Activated CD4-positive, alpha-beta T cell treated with anti-CD3 and anti-CD28 coated beads, Interleukin-2, amount 10 ng/mL, durations not matched to agents 7 days and 5 days (primary cell): ENCODE measurements around the gene PHF13. TPM values are rescaled to one million over a fixed set of nuclear protein-coding genes. Genes with fewer than 3 reads are reported as not detected.

Experiments used
- CTCF ChIA-PET: fragments of 350-600 bp; sonication (Branson Sonifier 250); formaldehyde crosslinking; loops from one replicate; lab custom pipeline; 2021; ENCODE audit warnings: antibody characterized with exemption; lab: Charles Lee
- POLR2A ChIA-PET: fragments of 350-600 bp; sonication (Branson Sonifier 250); formaldehyde crosslinking; loops from one replicate; lab custom pipeline; 2021; ENCODE audit warnings: antibody characterized with exemption; lab: Charles Lee
- DNase-seq: peaks from one replicate; pipeline ENCODE4 v3.0.0-alpha.2; 2020
- H3K27ac Mint-ChIP-seq: one replicate; pipeline ENCODE4 v1.8.0; 2021; ENCODE audit warnings: mild to moderate bottlenecking, moderate library complexity, mixed read lengths
- H3K27me3 Mint-ChIP-seq: one replicate; pipeline ENCODE4 v1.8.0; 2021; ENCODE audit warnings: mixed read lengths
- H3K36me3 Mint-ChIP-seq: one replicate; pipeline ENCODE4 v1.8.0; 2021; ENCODE audit warnings: low read depth, mixed read lengths
- H3K4me1 Mint-ChIP-seq: one replicate; pipeline ENCODE4 v1.8.0; 2021; ENCODE audit warnings: mixed read lengths
- H3K4me3 Mint-ChIP-seq: one replicate; pipeline ENCODE4 v1.8.0; 2021; ENCODE audit warnings: mild to moderate bottlenecking, moderate library complexity, mixed read lengths
- H3K9me3 Mint-ChIP-seq: one replicate; pipeline ENCODE4 v1.8.0; 2021; ENCODE audit warnings: mixed read lengths
- total RNA-seq, 2 experiments: library from RNA; stranded (reverse); gene quantifications; one replicate each; pipeline ENCODE4 v1.2.3, GENCODE V29; 2021

The PHF13 gene
- 10 to 100 TPM; 12.4 to 12.5 TPM for total RNA-seq

DNA sequence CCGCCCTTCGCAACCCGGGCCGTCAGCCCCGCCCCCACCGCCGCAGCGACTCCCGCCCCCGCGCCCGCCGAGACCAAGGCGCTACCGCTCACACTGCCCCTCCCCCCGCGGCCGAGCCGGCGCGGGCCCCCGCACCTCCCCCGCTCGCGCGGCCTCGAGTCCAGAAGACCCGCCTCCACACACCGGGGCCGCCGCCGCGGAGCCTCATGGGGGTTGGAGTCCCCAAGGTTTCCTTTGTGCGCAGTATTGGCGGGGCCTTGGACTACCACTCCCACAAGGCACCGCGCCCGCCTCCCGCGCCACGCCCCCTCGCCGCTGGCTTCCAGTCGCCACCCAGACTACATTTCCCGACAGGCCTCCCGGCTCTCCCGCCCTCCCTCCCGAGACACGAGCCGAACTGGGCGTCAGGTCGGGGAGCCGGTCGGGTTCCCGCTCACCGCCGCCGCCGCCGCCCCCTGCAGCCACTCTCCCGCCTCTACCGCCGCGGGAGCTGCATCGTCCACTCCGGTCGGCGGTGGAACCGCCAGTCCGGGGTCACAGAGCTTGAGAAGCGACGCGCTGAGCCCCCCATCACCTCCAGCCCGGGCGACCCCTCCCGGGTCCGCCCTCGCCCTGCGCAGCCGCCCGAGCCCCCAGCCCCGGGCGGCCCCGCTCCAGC, at the start of gene PHF13:
Gene PHF13 (plus strand): TSS at position 371 of the 658 bp plus-strand sequence. CDS start 336 bp downstream, outside the sequence.
- H3K4me3 Mint-ChIP-seq = peak within 1 kb of the TSS; percentile 92
- H3K36me3 Mint-ChIP-seq = peaks cover 9% of the 10 kb centered on the region
- peak; percentile 99 for DNase-seq
- peak within 1 kb of the TSS; percentile 90 for H3K27ac Mint-ChIP-seq
- peaks cover 26% of the 10 kb centered on the region for H3K4me1 Mint-ChIP-seq
- ChIA-PET CTCF (interaction anchor here (0.6 to 2.2 kb wide), 2 partner anchors 11 kb away, joined by 3 to 10 read pairs; partner anchors contain the start of genes KLHL21 and THAP3), POLR2A (interaction anchor here (0.6 kb wide), 1 partner anchor 147 kb away, joined by 3 read pairs; no protein-coding TSS in a partner anchor)
- H3K27me3 Mint-ChIP-seq = peaks cover 7% of the 10 kb centered on the region
- no peaks in the 10 kb centered on the region for H3K9me3 Mint-ChIP-seq

DNA sequence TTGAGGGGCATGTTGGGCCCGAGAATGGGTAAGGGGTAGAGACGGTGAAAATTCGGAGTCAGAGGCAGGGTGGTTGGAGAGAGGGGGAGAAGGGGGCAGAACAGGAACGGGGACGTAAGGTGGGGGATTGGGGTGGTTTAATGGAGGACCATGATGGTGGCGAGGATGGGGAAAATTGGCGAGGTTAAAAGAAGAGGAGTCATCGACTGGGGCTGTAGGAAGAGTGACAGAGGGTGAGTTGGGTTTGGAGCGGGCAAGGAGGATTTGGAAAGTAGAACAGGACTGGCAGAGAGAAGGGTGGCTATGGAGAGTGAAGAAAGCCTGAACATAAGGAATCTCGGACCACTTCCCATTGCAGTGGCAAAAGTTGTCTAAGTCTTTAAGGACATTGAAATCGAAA, 44.5 kb upstream of the PHF13 start:
- no peak for DNase-seq
- peaks cover 7% of the 10 kb centered on the region for H3K27me3 Mint-ChIP-seq
- H3K36me3 Mint-ChIP-seq = no peaks in the 10 kb centered on the region
- H3K4me3 Mint-ChIP-seq = no peak overlapping the region
- ChIA-PET CTCF (interaction anchor here (1.1 kb wide), 1 partner anchor 11 kb away, joined by 5 read pairs; the partner anchor contains the start of gene ZBTB48), POLR2A (no interaction called here)
- H3K4me1 Mint-ChIP-seq = peaks cover 4% of the 10 kb centered on the region
- H3K9me3 Mint-ChIP-seq = peaks cover 6% of the 10 kb centered on the region
- no peak overlapping the region for H3K27ac Mint-ChIP-seq

DNA sequence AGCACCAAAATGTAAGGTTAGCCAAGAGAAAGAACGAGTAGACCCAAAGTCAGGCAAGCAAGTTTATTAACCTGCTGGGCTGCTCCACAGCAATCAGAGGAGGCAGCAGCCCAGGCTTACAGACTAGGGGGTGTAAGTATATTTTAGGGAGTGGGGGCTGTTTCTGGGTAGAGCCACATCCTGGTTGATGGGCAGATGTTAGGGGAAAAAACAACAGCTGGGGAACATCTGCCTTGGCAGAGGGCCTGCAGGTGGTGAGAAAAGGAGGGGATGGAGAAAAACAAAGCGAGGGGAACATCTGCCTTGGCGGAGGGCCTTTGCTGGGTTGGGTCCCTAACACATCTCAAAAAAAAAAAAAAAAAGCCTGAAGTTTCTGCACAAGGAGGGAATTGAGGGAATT, 43.4 kb upstream of the PHF13 start:
- Mint-ChIP-seq H3K9me3 (peaks cover 6% of the 10 kb centered on the region), H3K27ac (no peak overlapping the region), H3K4me3 (no peak overlapping the region), H3K4me1 (peaks cover 4% of the 10 kb centered on the region), H3K27me3 (peaks cover 7% of the 10 kb centered on the region), H3K36me3 (no peaks in the 10 kb centered on the region)
- no peak for DNase-seq
- ChIA-PET POLR2A (no interaction called here), CTCF (interaction anchor here (1.0 to 1.5 kb wide), 3 partner anchors 10 to 16 kb away, joined by 4 to 5 read pairs (median 5); partner anchors contain the start of genes NOL9 and ZBTB48)

DNA sequence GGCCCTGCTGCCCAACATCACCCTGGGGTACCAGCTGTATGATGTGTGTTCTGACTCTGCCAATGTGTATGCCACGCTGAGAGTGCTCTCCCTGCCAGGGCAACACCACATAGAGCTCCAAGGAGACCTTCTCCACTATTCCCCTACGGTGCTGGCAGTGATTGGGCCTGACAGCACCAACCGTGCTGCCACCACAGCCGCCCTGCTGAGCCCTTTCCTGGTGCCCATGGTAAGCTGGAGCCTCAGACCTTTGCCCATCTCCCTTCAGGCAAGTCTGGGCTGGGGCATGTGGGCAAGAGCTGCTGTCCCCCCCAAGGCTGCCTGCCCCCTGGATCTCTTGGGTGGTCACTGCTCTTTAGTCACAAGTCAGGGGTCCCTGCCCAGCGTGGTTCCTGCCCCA, 42.5 kb upstream of the PHF13 start:
- H3K9me3 Mint-ChIP-seq = peaks cover 6% of the 10 kb centered on the region
- H3K36me3 Mint-ChIP-seq = no peaks in the 10 kb centered on the region
- H3K4me3 Mint-ChIP-seq = no peak overlapping the region
- H3K27ac Mint-ChIP-seq = no peak overlapping the region
- no peak for DNase-seq
- peaks cover 4% of the 10 kb centered on the region for H3K4me1 Mint-ChIP-seq
- ChIA-PET CTCF (interaction anchor here (0.6 to 1.5 kb wide), 4 partner anchors 9 to 16 kb away, joined by 3 to 5 read pairs (median 4); partner anchors contain the start of genes NOL9 and ZBTB48), POLR2A (no interaction called here)
- H3K27me3 Mint-ChIP-seq = peaks cover 7% of the 10 kb centered on the region

DNA sequence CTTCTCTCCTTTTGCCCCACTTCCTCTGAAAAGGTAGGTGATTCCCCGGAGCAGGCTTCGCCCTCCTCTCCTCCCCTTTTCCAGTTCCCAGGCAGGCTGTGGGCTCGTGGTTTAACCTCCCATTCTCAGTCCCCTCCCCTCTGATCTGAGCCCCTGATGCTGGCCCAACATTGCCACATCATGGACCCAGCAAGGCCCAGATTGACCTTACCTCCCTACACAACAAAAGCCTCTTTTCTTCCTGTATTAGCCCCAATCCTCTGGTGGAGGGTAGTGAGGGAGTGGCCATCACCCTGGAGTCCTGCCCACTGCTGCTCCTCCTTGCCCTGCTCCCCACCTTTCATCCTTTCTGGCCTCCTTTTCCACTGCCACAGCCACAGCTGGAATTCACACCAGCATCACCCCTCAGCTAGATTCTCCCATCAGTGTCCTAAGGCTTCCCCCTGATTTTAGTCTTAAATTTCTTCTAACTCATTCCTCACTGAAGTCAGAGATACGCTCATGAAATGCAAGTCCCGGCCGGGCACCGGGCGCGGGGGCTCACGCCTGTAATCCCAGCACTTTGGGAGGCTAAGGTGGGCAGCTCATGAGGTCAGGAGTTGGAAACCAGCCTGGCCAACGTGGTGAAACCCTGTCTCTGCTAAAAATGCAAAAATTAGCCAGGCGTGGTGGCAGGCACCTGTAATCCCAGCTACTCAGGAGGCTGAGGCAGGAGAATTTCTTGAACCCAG, 40.7 kb upstream of the PHF13 start:
- Mint-ChIP-seq H3K4me3 (no peak overlapping the region), H3K36me3 (no peaks in the 10 kb centered on the region), H3K9me3 (peaks cover 6% of the 10 kb centered on the region), H3K27me3 (peaks cover 7% of the 10 kb centered on the region), H3K27ac (no peak overlapping the region), H3K4me1 (peaks cover 4% of the 10 kb centered on the region)
- ChIA-PET POLR2A (no interaction called here), CTCF (interaction anchor here (0.6 kb wide), 1 partner anchor 69 kb away, joined by 3 read pairs; no protein-coding TSS in a partner anchor)
- no peak for DNase-seq

DNA sequence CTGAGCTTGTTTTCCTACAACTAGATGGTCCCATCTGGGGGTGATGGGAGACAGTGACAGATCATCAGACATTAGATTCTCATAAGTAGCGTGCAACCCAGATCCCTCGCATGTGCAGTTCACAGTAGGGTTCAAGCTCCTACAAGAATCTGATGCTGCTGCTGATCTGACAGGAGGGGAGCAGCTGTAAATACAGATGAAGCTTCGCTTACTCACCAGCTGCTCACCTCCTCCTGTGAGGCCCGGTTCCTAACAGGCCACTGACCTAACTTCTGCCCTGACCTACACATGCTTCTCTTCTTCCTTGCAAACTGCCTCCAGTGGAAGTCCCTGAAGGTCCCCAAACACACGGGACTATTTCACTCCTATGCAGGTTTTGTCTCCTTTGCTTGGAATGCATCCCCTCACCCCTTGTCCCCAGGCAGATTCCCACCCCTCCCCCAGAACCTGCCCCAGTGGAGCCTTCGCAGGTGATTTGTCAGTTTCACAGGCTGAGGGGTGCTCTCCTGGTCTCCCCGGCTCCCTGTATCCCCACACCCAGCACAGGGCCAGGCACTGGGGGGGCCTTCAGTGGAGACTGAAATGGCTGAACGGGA, 39.4 kb upstream of the PHF13 start:
- peaks cover 6% of the 10 kb centered on the region for H3K9me3 Mint-ChIP-seq
- ChIA-PET CTCF (interaction anchor here (1.1 kb wide), 1 partner anchor 26 kb away, joined by 3 read pairs; no protein-coding TSS in a partner anchor), POLR2A (no interaction called here)
- peaks cover 8% of the 10 kb centered on the region for H3K4me1 Mint-ChIP-seq
- no peaks in the 10 kb centered on the region for H3K36me3 Mint-ChIP-seq
- H3K27me3 Mint-ChIP-seq = peaks cover 7% of the 10 kb centered on the region
- no peak overlapping the region for H3K4me3 Mint-ChIP-seq
- H3K27ac Mint-ChIP-seq = no peak overlapping the region
- no peak for DNase-seq

DNA sequence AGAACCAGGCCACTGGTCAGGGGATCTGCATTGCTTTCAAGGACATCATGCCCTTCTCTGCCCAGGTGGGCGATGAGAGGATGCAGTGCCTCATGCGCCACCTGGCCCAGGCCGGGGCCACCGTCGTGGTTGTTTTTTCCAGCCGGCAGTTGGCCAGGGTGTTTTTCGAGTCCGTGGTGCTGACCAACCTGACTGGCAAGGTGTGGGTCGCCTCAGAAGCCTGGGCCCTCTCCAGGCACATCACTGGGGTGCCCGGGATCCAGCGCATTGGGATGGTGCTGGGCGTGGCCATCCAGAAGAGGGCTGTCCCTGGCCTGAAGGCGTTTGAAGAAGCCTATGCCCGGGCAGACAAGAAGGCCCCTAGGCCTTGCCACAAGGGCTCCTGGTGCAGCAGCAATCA, 38.7 kb upstream of the PHF13 start:
- Mint-ChIP-seq H3K27me3 (peaks cover 4% of the 10 kb centered on the region), H3K4me3 (no peak overlapping the region), H3K9me3 (peaks cover 6% of the 10 kb centered on the region), H3K36me3 (peaks cover under 1% of the 10 kb centered on the region), H3K27ac (no peak overlapping the region), H3K4me1 (peaks cover 15% of the 10 kb centered on the region)
- ChIA-PET CTCF (interaction anchor here (1.1 to 7.3 kb wide), 3 partner anchors 9 to 25 kb away, joined by 3 to 49 read pairs (median 4); partner anchors contain the start of genes NOL9 and TAS1R1), POLR2A (no interaction called here)
- no peak for DNase-seq

DNA sequence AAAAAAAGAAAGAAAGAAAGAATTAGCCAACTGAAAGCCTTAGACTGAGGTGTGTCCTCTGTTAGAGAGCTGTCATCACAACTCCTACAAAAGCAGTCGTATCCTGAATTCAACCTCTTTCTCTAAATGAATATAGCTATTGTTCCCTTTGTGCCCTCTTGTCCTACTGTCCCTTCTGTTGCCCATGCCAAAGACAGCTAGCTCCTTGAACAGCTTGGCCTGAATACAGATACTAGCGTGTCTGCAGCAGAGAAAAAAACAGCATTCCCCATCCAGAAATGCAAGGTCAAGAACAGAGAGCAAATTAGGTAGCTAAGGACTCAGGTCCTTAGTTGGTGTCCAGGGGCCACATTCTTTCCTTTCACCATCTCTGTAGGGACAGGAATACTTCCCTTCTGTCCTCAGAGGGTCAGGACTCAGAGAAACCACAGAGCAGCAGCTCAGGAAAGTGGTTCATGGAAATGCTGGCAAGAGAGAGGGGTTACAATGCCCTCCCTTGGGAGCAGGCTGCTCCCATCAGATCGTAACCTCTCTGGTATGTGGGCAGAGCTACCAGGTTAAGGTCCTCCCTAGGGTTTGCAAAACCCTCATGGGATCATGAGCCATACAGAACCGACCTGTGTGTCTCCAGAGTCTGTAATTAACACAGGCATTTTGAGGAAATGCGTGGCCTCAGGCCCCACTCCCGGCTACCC, 35.6 kb upstream of the PHF13 start:
- no peaks in the 10 kb centered on the region for H3K9me3 Mint-ChIP-seq
- ChIA-PET CTCF (interaction anchor here (0.6 to 7.3 kb wide), 4 partner anchors 19 to 114 kb away, joined by 3 to 49 read pairs (median 4); partner anchors contain the start of genes NOL9 and TAS1R1), POLR2A (no interaction called here)
- peaks cover 4% of the 10 kb centered on the region for H3K36me3 Mint-ChIP-seq
- H3K4me1 Mint-ChIP-seq = peaks cover 37% of the 10 kb centered on the region
- H3K4me3 Mint-ChIP-seq = no peak overlapping the region
- no peak overlapping the region for H3K27ac Mint-ChIP-seq
- DNase-seq = no peak
- no peaks in the 10 kb centered on the region for H3K27me3 Mint-ChIP-seq

DNA sequence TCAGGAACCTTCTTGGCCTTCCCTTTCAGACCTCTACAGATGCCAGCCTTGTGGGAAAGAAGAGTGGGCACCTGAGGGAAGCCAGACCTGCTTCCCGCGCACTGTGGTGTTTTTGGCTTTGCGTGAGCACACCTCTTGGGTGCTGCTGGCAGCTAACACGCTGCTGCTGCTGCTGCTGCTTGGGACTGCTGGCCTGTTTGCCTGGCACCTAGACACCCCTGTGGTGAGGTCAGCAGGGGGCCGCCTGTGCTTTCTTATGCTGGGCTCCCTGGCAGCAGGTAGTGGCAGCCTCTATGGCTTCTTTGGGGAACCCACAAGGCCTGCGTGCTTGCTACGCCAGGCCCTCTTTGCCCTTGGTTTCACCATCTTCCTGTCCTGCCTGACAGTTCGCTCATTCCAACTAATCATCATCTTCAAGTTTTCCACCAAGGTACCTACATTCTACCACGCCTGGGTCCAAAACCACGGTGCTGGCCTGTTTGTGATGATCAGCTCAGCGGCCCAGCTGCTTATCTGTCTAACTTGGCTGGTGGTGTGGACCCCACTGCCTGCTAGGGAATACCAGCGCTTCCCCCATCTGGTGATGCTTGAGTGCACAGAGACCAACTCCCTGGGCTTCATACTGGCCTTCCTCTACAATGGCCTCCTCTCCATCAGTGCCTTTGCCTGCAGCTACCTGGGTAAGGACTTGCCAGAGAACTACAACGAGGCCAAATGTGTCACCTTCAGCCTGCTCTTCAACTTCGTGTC, 34.7 kb upstream of the PHF13 start:
- no peak for DNase-seq
- peaks cover 37% of the 10 kb centered on the region for H3K4me1 Mint-ChIP-seq
- H3K36me3 Mint-ChIP-seq = peaks cover 4% of the 10 kb centered on the region
- peak overlapping the region; percentile 98 for H3K4me3 Mint-ChIP-seq
- peak overlapping the region; percentile 98 for H3K27ac Mint-ChIP-seq
- H3K27me3 Mint-ChIP-seq = no peaks in the 10 kb centered on the region
- ChIA-PET CTCF (interaction anchor here (0.6 to 7.3 kb wide), 3 partner anchors 25 to 115 kb away, joined by 3 to 49 read pairs (median 3); partner anchors contain the start of genes NOL9 and TAS1R1), POLR2A (no interaction called here)
- H3K9me3 Mint-ChIP-seq = no peaks in the 10 kb centered on the region

DNA sequence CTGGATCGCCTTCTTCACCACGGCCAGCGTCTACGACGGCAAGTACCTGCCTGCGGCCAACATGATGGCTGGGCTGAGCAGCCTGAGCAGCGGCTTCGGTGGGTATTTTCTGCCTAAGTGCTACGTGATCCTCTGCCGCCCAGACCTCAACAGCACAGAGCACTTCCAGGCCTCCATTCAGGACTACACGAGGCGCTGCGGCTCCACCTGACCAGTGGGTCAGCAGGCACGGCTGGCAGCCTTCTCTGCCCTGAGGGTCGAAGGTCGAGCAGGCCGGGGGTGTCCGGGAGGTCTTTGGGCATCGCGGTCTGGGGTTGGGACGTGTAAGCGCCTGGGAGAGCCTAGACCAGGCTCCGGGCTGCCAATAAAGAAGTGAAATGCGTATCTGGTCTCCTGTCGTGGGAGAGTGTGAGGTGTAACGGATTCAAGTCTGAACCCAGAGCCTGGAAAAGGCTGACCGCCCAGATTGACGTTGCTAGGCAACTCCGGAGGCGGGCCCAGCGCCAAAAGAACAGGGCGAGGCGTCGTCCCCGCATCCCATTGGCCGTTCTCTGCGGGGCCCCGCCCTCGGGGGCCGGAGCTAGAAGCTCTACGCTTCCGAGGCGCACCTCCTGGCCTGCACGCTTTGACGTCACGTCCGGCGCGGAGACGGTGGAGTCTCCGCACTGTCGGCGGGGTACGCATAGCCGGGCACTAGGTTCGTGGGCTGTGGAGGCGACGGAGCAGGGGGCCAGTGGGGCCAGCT, 34.0 kb upstream of the PHF13 start, which contains the start of gene ZBTB48:
Gene ZBTB48 (plus strand): TSS at position 621 of the 745 bp plus-strand sequence. CDS start 616 bp downstream, outside the sequence.
- Mint-ChIP-seq H3K4me1 (peaks cover 37% of the 10 kb centered on the region), H3K9me3 (no peaks in the 10 kb centered on the region), H3K27me3 (no peaks in the 10 kb centered on the region), H3K36me3 (peaks cover 4% of the 10 kb centered on the region), H3K27ac (peak within 1 kb of the TSS; percentile 98), H3K4me3 (peak within 1 kb of the TSS; percentile 98)
- CTCF ChIA-PET = interaction anchor here (1.2 to 7.3 kb wide), 6 partner anchors 8 to 40 kb away, joined by 3 to 49 read pairs (median 4); partner anchors contain the start of genes NOL9 and TAS1R1
- POLR2A ChIA-PET = no interaction called here
- DNase-seq = peak; percentile 98
